Measurements from ENCODE around the gene SMIM9. TPM values are rescaled to one million over a fixed set of nuclear protein-coding genes. Genes with fewer than 3 reads are reported as not detected.
"Not testable (repeated sequence)": the region's sequence is repeated elsewhere in the genome, so short reads cannot be mapped to it uniquely, and the experiment has no call there.

SMIM9 gene
- total and polyA plus RNA-seq, 11 donors = 0.29 to 0.32 TPM; not detected in 9

DNA sequence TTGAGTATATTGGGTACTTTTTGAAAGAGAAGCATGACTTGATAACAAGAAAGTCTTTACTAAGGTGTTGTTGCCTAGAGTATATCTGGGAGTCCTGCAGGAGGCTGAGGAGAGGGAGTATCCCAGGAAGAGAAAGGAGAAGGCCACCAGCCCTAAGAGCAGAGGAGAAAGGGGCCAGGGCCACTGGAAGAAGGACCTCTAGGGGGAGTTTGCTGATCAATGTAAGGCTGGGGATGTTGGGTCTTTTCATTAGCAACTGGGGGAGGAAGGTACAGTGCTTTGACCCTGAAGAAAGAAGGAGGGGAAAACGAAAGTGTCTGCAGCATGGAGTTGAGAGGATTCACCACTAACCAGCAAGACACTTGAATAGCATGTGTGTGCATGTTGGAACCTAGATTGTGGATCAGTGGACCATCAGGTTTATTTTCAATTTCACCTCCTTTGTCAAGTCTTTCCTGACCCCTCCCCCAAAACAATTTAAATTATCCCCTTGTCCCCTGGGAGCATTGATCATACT, 4.5 kb downstream of the SMIM9 start:
- no peaks in the 10 kb centered on the region for H3K4me1 ChIP-seq

DNA sequence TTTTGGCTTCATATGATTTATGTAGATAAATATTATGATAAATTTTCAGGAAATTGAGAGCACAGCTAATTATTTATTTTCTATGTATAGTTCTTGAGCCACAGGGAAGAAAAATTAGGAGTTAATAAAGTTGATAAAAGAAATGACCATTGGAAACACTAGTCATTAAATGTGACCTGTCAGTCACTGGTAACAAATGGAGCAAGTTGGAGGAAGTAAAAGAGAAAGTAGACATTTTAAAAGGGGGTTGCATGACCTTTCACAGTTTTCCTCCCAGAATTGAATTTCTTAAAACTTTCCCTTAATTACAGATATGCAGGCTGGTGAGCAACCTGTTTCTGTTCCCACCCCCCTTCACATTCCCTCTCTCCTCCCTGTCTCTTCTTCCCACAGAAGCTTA, 5.3 kb downstream of the SMIM9 start:
- no peak for DNase-seq
- Histone ChIP-seq H3K4me1 (no peaks in the 10 kb centered on the region), H3K27ac (no peak overlapping the region), H3K4me3 (no peak overlapping the region), H3K9me3 (no peaks in the 10 kb centered on the region), H3K36me3 (no peaks in the 10 kb centered on the region), H3K27me3 (no peaks in the 10 kb centered on the region)
- ATAC-seq = no peak
- no peak for TF ChIP-seq POLR2A (IDR thresholded peaks at IDR 0.05)
- TF ChIP-seq, protein P1, sequence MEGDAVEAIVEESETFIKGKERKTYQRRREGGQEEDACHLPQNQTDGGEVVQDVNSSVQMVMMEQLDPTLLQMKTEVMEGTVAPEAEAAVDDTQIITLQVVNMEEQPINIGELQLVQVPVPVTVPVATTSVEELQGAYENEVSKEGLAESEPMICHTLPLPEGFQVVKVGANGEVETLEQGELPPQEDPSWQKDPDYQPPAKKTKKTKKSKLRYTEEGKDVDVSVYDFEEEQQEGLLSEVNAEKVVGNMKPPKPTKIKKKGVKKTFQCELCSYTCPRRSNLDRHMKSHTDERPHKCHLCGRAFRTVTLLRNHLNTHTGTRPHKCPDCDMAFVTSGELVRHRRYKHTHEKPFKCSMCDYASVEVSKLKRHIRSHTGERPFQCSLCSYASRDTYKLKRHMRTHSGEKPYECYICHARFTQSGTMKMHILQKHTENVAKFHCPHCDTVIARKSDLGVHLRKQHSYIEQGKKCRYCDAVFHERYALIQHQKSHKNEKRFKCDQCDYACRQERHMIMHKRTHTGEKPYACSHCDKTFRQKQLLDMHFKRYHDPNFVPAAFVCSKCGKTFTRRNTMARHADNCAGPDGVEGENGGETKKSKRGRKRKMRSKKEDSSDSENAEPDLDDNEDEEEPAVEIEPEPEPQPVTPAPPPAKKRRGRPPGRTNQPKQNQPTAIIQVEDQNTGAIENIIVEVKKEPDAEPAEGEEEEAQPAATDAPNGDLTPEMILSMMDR (IDR thresholded peaks at IDR 0.05) = no peak
- intact Hi-C loops (cut with DNase I) = no loop called here

More for the DNA sequence above, 4.5 kb downstream of the SMIM9 start:
- intact Hi-C loops (cut with DNase I) = no loop called here
- H3K9me3 ChIP-seq = no peaks in the 10 kb centered on the region
- ATAC-seq (no peak), DNase-seq (no peak)
- TF ChIP-seq, protein P1 (IDR thresholded peaks at IDR 0.05) = no peak
- no peak for TF ChIP-seq POLR2A (IDR thresholded peaks at IDR 0.05)
- 19 to 64% (median 52%) methylated on average over 1 of the region's 1 CpG for WGBS, 4 donors
- H3K4me3 ChIP-seq = no peak overlapping the region
- no peaks in the 10 kb centered on the region for H3K36me3 ChIP-seq
- no peaks in the 10 kb centered on the region for H3K27me3 ChIP-seq
- no peak overlapping the region for H3K27ac ChIP-seq

DNA sequence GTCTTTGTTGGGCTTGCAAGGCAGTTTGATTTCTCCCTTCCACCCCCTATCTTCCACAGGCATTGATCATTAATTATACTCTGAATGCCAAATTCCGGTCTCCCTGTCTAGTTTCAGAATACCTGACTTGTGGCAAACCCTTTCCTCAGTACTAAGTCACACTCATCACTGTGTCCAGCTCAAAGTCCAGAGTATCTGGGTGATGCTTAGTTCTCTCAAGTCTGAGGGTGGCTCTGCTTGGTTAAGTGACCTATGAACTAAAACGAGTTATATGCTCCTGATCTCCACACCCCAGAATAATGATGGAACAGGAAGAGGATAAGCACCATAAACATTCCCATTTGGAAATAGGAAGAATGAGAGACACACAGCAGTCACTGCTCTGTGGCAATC, 6.5 kb downstream of the SMIM9 start:
- TF ChIP-seq, protein P1 (IDR thresholded peaks at IDR 0.05) = no peak
- no peak for TF ChIP-seq POLR2A (IDR thresholded peaks at IDR 0.05)
- intact Hi-C loops (cut with DNase I) = no loop called here
- Histone ChIP-seq H3K9me3 (no peaks in the 10 kb centered on the region), H3K27me3 (no peaks in the 10 kb centered on the region), H3K27ac (peak overlapping the region in 1 of 12 donors; percentile 56), H3K36me3 (no peaks in the 10 kb centered on the region), H3K4me1 (no peaks in the 10 kb centered on the region), H3K4me3 (no peak overlapping the region)
- no peak for DNase-seq
- 47 to 95% (median 86%) methylated on average over 2 of the region's 2 CpGs for WGBS, 4 donors
- no peak for ATAC-seq

DNA sequence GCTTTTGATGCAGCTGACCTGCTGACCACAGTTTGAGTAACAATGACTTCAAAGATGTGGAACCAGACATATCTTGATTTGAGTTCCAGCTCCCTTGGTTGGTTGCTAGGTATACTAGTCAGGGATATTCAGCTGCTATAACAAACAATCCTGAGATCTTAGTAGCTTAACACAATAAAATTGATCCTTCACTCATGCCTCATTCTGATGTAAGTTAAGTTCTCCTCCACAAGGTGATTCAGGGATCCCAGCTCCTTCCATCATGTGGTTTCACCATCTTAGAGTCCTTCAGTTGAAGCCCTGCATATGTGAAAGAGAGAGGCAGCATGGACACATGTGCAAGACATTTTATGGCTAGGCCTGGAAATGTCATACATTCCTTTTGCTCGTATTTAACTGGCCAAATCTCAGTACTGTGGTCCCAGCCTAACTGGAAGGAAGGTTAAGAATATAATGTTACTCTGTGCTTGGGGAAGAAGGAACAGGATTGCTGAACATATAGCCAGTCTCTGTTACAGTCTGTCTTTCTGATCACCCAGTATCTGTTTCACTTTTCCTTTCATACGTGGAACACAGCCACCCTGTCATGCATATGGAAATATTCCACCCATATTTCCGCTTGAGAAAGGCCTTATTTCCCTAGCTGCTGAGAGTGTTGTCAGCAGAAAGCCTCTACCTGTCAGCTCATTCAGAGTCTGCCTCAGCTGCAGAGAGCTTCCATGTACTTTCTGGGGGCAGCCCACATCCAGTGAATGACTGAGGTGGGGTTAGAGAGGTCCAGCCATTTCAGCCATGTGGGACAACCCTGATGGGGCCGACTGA, 7.1 kb downstream of the SMIM9 start:
- no peaks in the 10 kb centered on the region for H3K9me3 ChIP-seq
- TF ChIP-seq, protein P1 (IDR thresholded peaks at IDR 0.05) = no peak
- TF ChIP-seq POLR2A (IDR thresholded peaks at IDR 0.05) = no peak
- no peaks in the 10 kb centered on the region for H3K36me3 ChIP-seq
- no peaks in the 10 kb centered on the region for H3K27me3 ChIP-seq
- intact Hi-C loops (cut with DNase I) = no loop called here
- peak overlapping the region in 1 of 12 donors; percentile 56 for H3K27ac ChIP-seq
- 67 to 83% (median 71%) methylated on average over 4 of the region's 4 CpGs for WGBS, 4 donors
- no peak overlapping the region for H3K4me3 ChIP-seq
- no peaks in the 10 kb centered on the region for H3K4me1 ChIP-seq
- ATAC-seq (no peak), DNase-seq (no peak)

DNA sequence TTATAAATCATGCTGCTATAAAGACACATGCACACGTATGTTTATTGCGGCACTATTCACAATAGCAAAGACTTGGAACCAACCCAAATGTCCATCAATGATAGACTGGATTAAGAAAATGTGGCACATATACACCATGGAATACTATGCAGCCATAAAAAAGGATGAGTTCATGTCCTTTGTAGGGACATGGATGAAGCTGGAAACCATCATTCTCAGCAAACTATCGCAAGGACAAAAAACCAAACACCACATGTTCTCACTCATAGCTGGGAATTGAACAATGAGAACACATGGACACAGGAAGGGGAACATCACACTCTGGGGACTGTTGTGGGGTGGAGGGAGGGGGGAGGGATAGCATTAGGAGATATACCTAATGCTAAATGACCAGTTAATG, 8.9 kb downstream of the SMIM9 start:
- H3K4me3 ChIP-seq; intact Hi-C loops (cut with DNase I); H3K9me3 ChIP-seq; ATAC-seq; H3K4me1 ChIP-seq; H3K36me3 ChIP-seq; H3K27me3 ChIP-seq; H3K27ac ChIP-seq; DNase-seq: not testable (repeated sequence)
- 100% methylated on average over 1 of the region's 3 CpGs; no CpG with 5 or more reads in 3 of the 4 donors for WGBS, 4 donors
